Fibroblast of the aortic adventitia (primary cell): ENCODE results near the gene RPL13. TPM values are rescaled to one million over a fixed set of nuclear protein-coding genes. Genes with fewer than 3 reads are reported as not detected.
"Not testable (repeated sequence)": the region's sequence is repeated elsewhere in the genome, so short reads cannot be mapped to it uniquely, and the experiment has no call there.

Experiments
- DNase-seq: peaks from one replicate; pipeline ENCODE4 v3.0.0-alpha.2; 2010; ENCODE audit warnings: low read depth
- H3K4me3 ChIP-seq: 2 replicates; pipeline ENCODE4 v1.5.1; 2011; ENCODE audit warnings: low read depth, mild to moderate bottlenecking, control low read depth, low read length, moderate library complexity
- CTCF ChIP-seq: IDR thresholded peaks from 2 replicates; pipeline ENCODE4 v1.5.1; 2011; ENCODE audit warnings: mild to moderate bottlenecking, low read length, control low read depth, inconsistent platforms; ENCODE audit not compliant: insufficient read depth
- total RNA-seq: library from RNA; depleted of rRNA; stranded (reverse); fragments of >200 nt; gene quantifications from 2 replicates; pipeline ENCODE4 v1.2.3, GENCODE V29; 2012; ENCODE audit warnings: low replicate concordance

Gene RPL13
- total RNA-seq, 1 donor, result 3,366 TPM

- H3K4me3 ChIP-seq, result no peak overlapping the region
- TF ChIP-seq CTCF, result no peak
- no peak for DNase-seq
Measured at GRCh38 chr16:89567656-89568594, 7.4 kb downstream of the RPL13 start.

- DNase-seq, result no peak
- H3K4me3 ChIP-seq, result no peak overlapping the region
- no peak for TF ChIP-seq CTCF
Measured at GRCh38 chr16:89569506-89570341, 9.2 kb downstream of the RPL13 start.

GRCh38 chr16:89570342-89570923, 10.0 kb downstream of the RPL13 start:
- no peak for TF ChIP-seq CTCF

GRCh38 chr16:89570983-89571598, 10.6 kb downstream of the RPL13 start:
- not testable (repeated sequence) for DNase-seq, H3K4me3 ChIP-seq

More at GRCh38 chr16:89570342-89570923, 10.0 kb downstream of the RPL13 start:
- no peak overlapping the region for H3K4me3 ChIP-seq
- no peak for DNase-seq

GRCh38 chr16:89571636-89572035, 11.2 kb downstream of the RPL13 start:
- DNase-seq, result no peak
- no peak overlapping the region for H3K4me3 ChIP-seq
- TF ChIP-seq CTCF, result no peak

GRCh38 chr16:89572073-89572484, 11.6 kb downstream of the RPL13 start:
- H3K4me3 ChIP-seq, result no peak overlapping the region
- no peak for DNase-seq
- no peak for TF ChIP-seq CTCF
